Measurements from ENCODE around the gene PECR. TPM values are rescaled to one million over a fixed set of nuclear protein-coding genes. Genes with fewer than 3 reads are reported as not detected.

The PECR gene
- total and polyA plus RNA-seq, 4 donors: 31.8 to 152 (median 65.5) TPM

- TF ChIP-seq, protein P1, sequence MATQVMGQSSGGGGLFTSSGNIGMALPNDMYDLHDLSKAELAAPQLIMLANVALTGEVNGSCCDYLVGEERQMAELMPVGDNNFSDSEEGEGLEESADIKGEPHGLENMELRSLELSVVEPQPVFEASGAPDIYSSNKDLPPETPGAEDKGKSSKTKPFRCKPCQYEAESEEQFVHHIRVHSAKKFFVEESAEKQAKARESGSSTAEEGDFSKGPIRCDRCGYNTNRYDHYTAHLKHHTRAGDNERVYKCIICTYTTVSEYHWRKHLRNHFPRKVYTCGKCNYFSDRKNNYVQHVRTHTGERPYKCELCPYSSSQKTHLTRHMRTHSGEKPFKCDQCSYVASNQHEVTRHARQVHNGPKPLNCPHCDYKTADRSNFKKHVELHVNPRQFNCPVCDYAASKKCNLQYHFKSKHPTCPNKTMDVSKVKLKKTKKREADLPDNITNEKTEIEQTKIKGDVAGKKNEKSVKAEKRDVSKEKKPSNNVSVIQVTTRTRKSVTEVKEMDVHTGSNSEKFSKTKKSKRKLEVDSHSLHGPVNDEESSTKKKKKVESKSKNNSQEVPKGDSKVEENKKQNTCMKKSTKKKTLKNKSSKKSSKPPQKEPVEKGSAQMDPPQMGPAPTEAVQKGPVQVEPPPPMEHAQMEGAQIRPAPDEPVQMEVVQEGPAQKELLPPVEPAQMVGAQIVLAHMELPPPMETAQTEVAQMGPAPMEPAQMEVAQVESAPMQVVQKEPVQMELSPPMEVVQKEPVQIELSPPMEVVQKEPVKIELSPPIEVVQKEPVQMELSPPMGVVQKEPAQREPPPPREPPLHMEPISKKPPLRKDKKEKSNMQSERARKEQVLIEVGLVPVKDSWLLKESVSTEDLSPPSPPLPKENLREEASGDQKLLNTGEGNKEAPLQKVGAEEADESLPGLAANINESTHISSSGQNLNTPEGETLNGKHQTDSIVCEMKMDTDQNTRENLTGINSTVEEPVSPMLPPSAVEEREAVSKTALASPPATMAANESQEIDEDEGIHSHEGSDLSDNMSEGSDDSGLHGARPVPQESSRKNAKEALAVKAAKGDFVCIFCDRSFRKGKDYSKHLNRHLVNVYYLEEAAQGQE (IDR thresholded peaks at IDR 0.05): no peak
Observed at GRCh38 chr2:216064665-216065064, 16.9 kb downstream of the PECR start (continued).

GRCh38 chr2:216064014-216064630, 17.5 kb downstream of the PECR start:
- H3K27ac ChIP-seq (ENCODE audit: low read depth in 1 of 2, low read length in 2 of 2): no peak overlapping the region
- no peaks in the 10 kb centered on the region for H3K9me3 ChIP-seq (ENCODE audit: control insufficient read depth in 4 of 4, low read length in 3 of 4)
- no peak overlapping the region for H3K9ac ChIP-seq (ENCODE audit: low read depth in 1 of 2, low read length in 2 of 2)
- WGBS: 86% methylated on average over 2 of the region's 2 CpGs
- H3K36me3 ChIP-seq (ENCODE audit: control insufficient read depth in 4 of 4, insufficient read depth in 3 of 4, low read depth in 1 of 4, low read length in 3 of 4): peaks cover 0 to 39% (median 22%) of the 10 kb centered on the region in 4 donors
- H3K4me1 ChIP-seq (ENCODE audit: control insufficient read depth in 4 of 4, insufficient read depth in 4 of 4, low read length in 3 of 4): peaks cover 5 to 38% (median 20%) of the 10 kb centered on the region in 4 donors
- DNase-seq (ENCODE audit: low spot score): no peak
- no peaks in the 10 kb centered on the region for H3K27me3 ChIP-seq (ENCODE audit: control insufficient read depth in 4 of 4, insufficient read depth in 4 of 4, low read length in 3 of 4)
- peak; percentile 16 to 32 for TF ChIP-seq RAD21 (IDR thresholded peaks at IDR 0.05)
- no peak for TF ChIP-seq GABPA (IDR thresholded peaks at IDR 0.05 in 1 of 2, conservative IDR thresholded peaks at IDR 0.05 in 1 of 2)
- H3K4me3 ChIP-seq (ENCODE audit: low read depth in 1 of 3, low read length in 3 of 3): no peak overlapping the region

- Histone ChIP-seq H3K4me3 (ENCODE audit: low read depth in 1 of 3, low read length in 3 of 3) (no peak overlapping the region), H3K4me1 (ENCODE audit: control insufficient read depth in 4 of 4, insufficient read depth in 4 of 4, low read length in 3 of 4) (peaks cover 0 to 38% (median 22%) of the 10 kb centered on the region in 4 donors), H3K27ac (ENCODE audit: low read depth in 1 of 2, low read length in 2 of 2) (no peak overlapping the region), H3K27me3 (ENCODE audit: control insufficient read depth in 4 of 4, insufficient read depth in 4 of 4, low read length in 3 of 4) (no peaks in the 10 kb centered on the region), H3K36me3 (ENCODE audit: control insufficient read depth in 4 of 4, insufficient read depth in 3 of 4, low read depth in 1 of 4, low read length in 3 of 4) (peaks cover 0 to 25% (median 16%) of the 10 kb centered on the region in 4 donors), H3K9ac (ENCODE audit: low read depth in 1 of 2, low read length in 2 of 2) (no peak overlapping the region), H3K9me3 (ENCODE audit: control insufficient read depth in 4 of 4, low read length in 3 of 4) (no peaks in the 10 kb centered on the region)
- WGBS: 95% methylated on average over 5 of the region's 5 CpGs
- TF ChIP-seq RAD21 (IDR thresholded peaks at IDR 0.05) (peak in 1 of 2 donors; percentile 26), NR2F2 (IDR thresholded peaks at IDR 0.05) (no peak)
- no peak for DNase-seq (ENCODE audit: low spot score)
Observed at GRCh38 chr2:216059233-216059834, 22.3 kb downstream of the PECR start.

DNA sequence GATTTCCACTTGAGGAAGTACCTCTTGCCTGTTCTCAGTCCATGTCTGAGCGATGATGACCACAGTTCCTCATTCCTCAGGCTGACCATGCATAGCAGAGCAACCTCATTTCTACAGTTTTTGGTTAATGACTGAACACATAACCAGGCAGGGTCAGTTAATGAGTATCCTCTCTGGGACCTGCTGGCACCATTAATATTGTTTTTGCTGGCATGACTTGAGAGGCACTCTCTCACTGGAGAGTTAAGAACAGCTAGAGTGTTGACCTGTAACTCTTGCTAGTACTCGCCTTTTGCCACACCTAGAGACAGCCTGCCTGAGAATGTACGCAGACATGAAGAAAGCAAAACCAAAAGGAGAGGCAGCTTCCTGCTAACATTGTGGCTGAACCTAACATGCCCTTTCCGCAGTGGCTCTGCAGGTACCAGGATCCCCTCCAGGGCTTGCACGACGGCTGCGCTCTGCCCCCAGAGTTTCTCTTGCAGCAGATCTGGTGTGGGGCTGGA, 23.9 kb downstream of the PECR start:
- Histone ChIP-seq H3K4me3 (ENCODE audit: low read depth in 1 of 3, low read length in 3 of 3) (peak overlapping the region in 2 of 3 donors; percentile 9 to 12), H3K27ac (ENCODE audit: low read depth in 1 of 2, low read length in 2 of 2) (peak overlapping the region; percentile 62 to 70), H3K27me3 (ENCODE audit: control insufficient read depth in 4 of 4, insufficient read depth in 4 of 4, low read length in 3 of 4) (no peaks in the 10 kb centered on the region), H3K36me3 (ENCODE audit: control insufficient read depth in 4 of 4, insufficient read depth in 3 of 4, low read depth in 1 of 4, low read length in 3 of 4) (peaks cover 0 to 17% (median 11%) of the 10 kb centered on the region in 4 donors), H3K9me3 (ENCODE audit: control insufficient read depth in 4 of 4, low read length in 3 of 4) (no peaks in the 10 kb centered on the region), H3K4me1 (ENCODE audit: control insufficient read depth in 4 of 4, insufficient read depth in 4 of 4, low read length in 3 of 4) (peaks cover 0 to 38% (median 22%) of the 10 kb centered on the region in 4 donors), H3K9ac (ENCODE audit: low read depth in 1 of 2, low read length in 2 of 2) (peak overlapping the region in 1 of 2 donors; percentile 37)
- DNase-seq (ENCODE audit: low spot score): no peak
- 23% methylated on average over 7 of the region's 7 CpGs for WGBS
- TF ChIP-seq YY1 (IDR thresholded peaks at IDR 0.05): peak; percentile 88
- TF ChIP-seq, protein P2, sequence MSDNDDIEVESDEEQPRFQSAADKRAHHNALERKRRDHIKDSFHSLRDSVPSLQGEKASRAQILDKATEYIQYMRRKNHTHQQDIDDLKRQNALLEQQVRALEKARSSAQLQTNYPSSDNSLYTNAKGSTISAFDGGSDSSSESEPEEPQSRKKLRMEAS (IDR thresholded peaks at IDR 0.05): peak; percentile 79
- peak in 1 of 2 donors; percentile 19 for TF ChIP-seq GABPA (IDR thresholded peaks at IDR 0.05 in 1 of 2, conservative IDR thresholded peaks at IDR 0.05 in 1 of 2)
- TF ChIP-seq, protein P1 (IDR thresholded peaks at IDR 0.05): peak; percentile 57
- TF ChIP-seq TAF1 (conservative IDR thresholded peaks at IDR 0.05): no peak
- TF ChIP-seq SP1 (IDR thresholded peaks at IDR 0.05): peak; percentile 92
- TF ChIP-seq RXRA (IDR thresholded peaks at IDR 0.05): peak; percentile 98 to 99
- peak; percentile 27 for TF ChIP-seq HNF4G (IDR thresholded peaks at IDR 0.05)
- TF ChIP-seq RAD21 (IDR thresholded peaks at IDR 0.05): peak; percentile 49 to 54
- TF ChIP-seq, protein P3, sequence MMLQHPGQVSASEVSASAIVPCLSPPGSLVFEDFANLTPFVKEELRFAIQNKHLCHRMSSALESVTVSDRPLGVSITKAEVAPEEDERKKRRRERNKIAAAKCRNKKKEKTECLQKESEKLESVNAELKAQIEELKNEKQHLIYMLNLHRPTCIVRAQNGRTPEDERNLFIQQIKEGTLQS (IDR thresholded peaks at IDR 0.05): no peak
- TF ChIP-seq CTCF (IDR thresholded peaks at IDR 0.05; ENCODE audit: low read depth, low read length, missing input control): no peak
- TF ChIP-seq HNF4A (conservative IDR thresholded peaks at IDR 0.05): peak; percentile 77 to 83

All from liver (tissue), 9 donors.